ENCODE measurements around the gene TMF1.

GRCh38 chr3:68974711-68975110 is 77.4 kb downstream of the TMF1 start:
- TF ChIP-seq CTCF (IDR thresholded peaks at IDR 0.05; ENCODE audit: low read depth, low read length) = no peak
- TF ChIP-seq EZH2phosphoT487 (IDR thresholded peaks at IDR 0.05; ENCODE audit: low read depth) = no peak

Data from OCI-LY3 (cell line).